Karpas-422 (cell line): ENCODE data around the gene TGFBI. TPM values are rescaled to one million over a fixed set of nuclear protein-coding genes. Genes with fewer than 3 reads are reported as not detected.

Experiments used
- DNase-seq: peaks from one replicate; pipeline ENCODE4 v3.0.0-alpha.2; 2015
- H2AFZ ChIP-seq: fragments of 200-600 bp; sonication (generic); 2 replicates; pipeline ENCODE4 v1.6.1; 2014; ENCODE audit warnings: antibody characterized with exemption, low read length, mixed read lengths
- H3K27ac ChIP-seq: fragments of 200-600 bp; sonication (generic); 2 replicates; pipeline ENCODE4 v1.5.1; 2014; ENCODE audit warnings: mild to moderate bottlenecking, low read length, moderate library complexity
- H3K27me3 ChIP-seq: fragments of 200-600 bp; sonication (generic); 2 replicates; pipeline ENCODE4 v1.6.1; 2014; ENCODE audit warnings: low read length, mixed read lengths
- H3K36me3 ChIP-seq: fragments of 200-600 bp; sonication (generic); 2 replicates; pipeline ENCODE4 v1.6.1; 2014; ENCODE audit warnings: low read length, mixed read lengths; ENCODE audit not compliant: insufficient read depth
- H3K4me1 ChIP-seq: fragments of 200-600 bp; sonication (generic); 2 replicates; pipeline ENCODE4 v1.6.1; 2014; ENCODE audit warnings: mild to moderate bottlenecking, low read length, mixed read lengths
- H3K4me2 ChIP-seq: fragments of 200-600 bp; sonication (generic); 2 replicates; pipeline ENCODE4 v1.6.1; 2014; ENCODE audit warnings: low read length, low read depth, mild to moderate bottlenecking; ENCODE audit not compliant: poor library complexity, severe bottlenecking
- H3K4me3 ChIP-seq: fragments of 200-600 bp; sonication (generic); 2 replicates; pipeline ENCODE4 v1.5.1; 2014; ENCODE audit warnings: mild to moderate bottlenecking, antibody characterized with exemption, low read length, mixed read lengths
- H3K79me2 ChIP-seq: fragments of 200-600 bp; sonication (generic); 2 replicates; pipeline ENCODE4 v1.6.1; 2014; ENCODE audit warnings: mild to moderate bottlenecking, low read length, mixed read lengths
- H3K9ac ChIP-seq: fragments of 200-600 bp; sonication (generic); 2 replicates; pipeline ENCODE4 v1.6.0; 2014; ENCODE audit warnings: low read length
- H3K9me2 ChIP-seq: fragments of 200-600 bp; sonication (generic), shearing (Covaris generic); replicated peaks from 2 replicates; pipeline ENCODE4 v1.6.0; 2014; ENCODE audit warnings: mild to moderate bottlenecking, low read length, moderate library complexity; ENCODE audit not compliant: insufficient read depth
- H3K9me3 ChIP-seq: fragments of 300-700, 200-600 bp; sonication (generic); 2 replicates; pipeline ENCODE4 v1.6.1; 2014; ENCODE audit warnings: low read length, mixed read lengths
- H4K20me1 ChIP-seq: fragments of 200-600 bp; sonication (generic); 2 replicates; pipeline ENCODE4 v1.6.1; 2014; ENCODE audit warnings: mild to moderate bottlenecking, antibody characterized with exemption, low read length, low read depth; ENCODE audit not compliant: insufficient read depth
- total RNA-seq: library from RNA; depleted of rRNA; stranded (reverse); fragments of >200 nt; shearing (Covaris generic); gene quantifications from 2 replicates; pipeline ENCODE4 v1.2.3, GENCODE V29; 2014; ENCODE audit warnings: low replicate concordance

The TGFBI gene
- total RNA-seq, 1 experiment from 2014 or later = not detected

- Histone ChIP-seq H3K27me3 (no peaks in the 10 kb centered on the region), H3K4me2 (no peak overlapping the region), H3K4me3 (no peak overlapping the region), H4K20me1 (no peaks in the 10 kb centered on the region), H3K79me2 (no peaks in the 10 kb centered on the region), H3K4me1 (no peaks in the 10 kb centered on the region), H2AFZ (no peak overlapping the region), H3K27ac (no peak overlapping the region), H3K9me3 (no peaks in the 10 kb centered on the region), H3K9me2 (no peaks in the 10 kb centered on the region), H3K36me3 (no peaks in the 10 kb centered on the region), H3K9ac (no peak overlapping the region)
- no peak for DNase-seq
Observed at GRCh38 chr5:135989686-135990085, 39.1 kb upstream of the TGFBI start.

- Histone ChIP-seq H3K4me3 (no peak overlapping the region), H3K27ac (no peak overlapping the region), H3K4me1 (no peaks in the 10 kb centered on the region), H3K4me2 (no peak overlapping the region), H3K9me2 (no peaks in the 10 kb centered on the region), H3K9me3 (no peaks in the 10 kb centered on the region), H2AFZ (no peak overlapping the region), H3K79me2 (no peaks in the 10 kb centered on the region), H3K27me3 (no peaks in the 10 kb centered on the region), H3K9ac (no peak overlapping the region), H3K36me3 (no peaks in the 10 kb centered on the region), H4K20me1 (no peaks in the 10 kb centered on the region)
- DNase-seq = no peak
Observed at GRCh38 chr5:135990528-135991255, 38.1 kb upstream of the TGFBI start.

GRCh38 chr5:135991429-135991828 is 37.4 kb upstream of the TGFBI start:
- Histone ChIP-seq H3K4me1 (no peaks in the 10 kb centered on the region), H3K27ac (no peak overlapping the region), H3K36me3 (no peaks in the 10 kb centered on the region), H3K9me2 (no peaks in the 10 kb centered on the region), H4K20me1 (no peaks in the 10 kb centered on the region), H3K9me3 (no peaks in the 10 kb centered on the region), H3K9ac (no peak overlapping the region), H2AFZ (no peak overlapping the region), H3K4me3 (no peak overlapping the region), H3K79me2 (no peaks in the 10 kb centered on the region), H3K4me2 (no peak overlapping the region), H3K27me3 (no peaks in the 10 kb centered on the region)
- DNase-seq = no peak

GRCh38 chr5:135993335-135993879 is 35.4 kb upstream of the TGFBI start:
- Histone ChIP-seq H3K27me3 (no peaks in the 10 kb centered on the region), H3K4me3 (no peak overlapping the region), H2AFZ (no peak overlapping the region), H4K20me1 (no peaks in the 10 kb centered on the region), H3K4me2 (no peak overlapping the region), H3K9me2 (no peaks in the 10 kb centered on the region), H3K79me2 (no peaks in the 10 kb centered on the region), H3K9ac (no peak overlapping the region), H3K9me3 (no peaks in the 10 kb centered on the region), H3K4me1 (no peaks in the 10 kb centered on the region), H3K27ac (no peak overlapping the region), H3K36me3 (no peaks in the 10 kb centered on the region)
- DNase-seq = no peak

GRCh38 chr5:135993880-135994636 is 34.7 kb upstream of the TGFBI start:
- Histone ChIP-seq H3K27me3 (no peaks in the 10 kb centered on the region), H3K9me2 (no peaks in the 10 kb centered on the region), H4K20me1 (no peaks in the 10 kb centered on the region), H3K4me2 (no peak overlapping the region), H3K9me3 (no peaks in the 10 kb centered on the region), H3K79me2 (no peaks in the 10 kb centered on the region), H3K9ac (no peak overlapping the region), H3K4me3 (no peak overlapping the region), H3K4me1 (no peaks in the 10 kb centered on the region), H3K27ac (no peak overlapping the region), H2AFZ (no peak overlapping the region), H3K36me3 (no peaks in the 10 kb centered on the region)
- DNase-seq = no peak

- H3K4me1 ChIP-seq = no peaks in the 10 kb centered on the region
- no peak overlapping the region for H3K4me3 ChIP-seq
- no peak for DNase-seq
- no peak overlapping the region for H2AFZ ChIP-seq
- H3K27me3 ChIP-seq = no peaks in the 10 kb centered on the region
- no peak overlapping the region for H3K27ac ChIP-seq
- no peaks in the 10 kb centered on the region for H3K9me2 ChIP-seq
- no peak overlapping the region for H3K9ac ChIP-seq
- no peaks in the 10 kb centered on the region for H3K79me2 ChIP-seq
- no peak overlapping the region for H3K4me2 ChIP-seq
- H4K20me1 ChIP-seq = no peaks in the 10 kb centered on the region
- H3K36me3 ChIP-seq = no peaks in the 10 kb centered on the region
- H3K9me3 ChIP-seq = no peaks in the 10 kb centered on the region
Observed at GRCh38 chr5:135995976-135996375, 32.8 kb upstream of the TGFBI start.

GRCh38 chr5:135996611-135997010 is 32.2 kb upstream of the TGFBI start:
- H3K9me2 ChIP-seq = no peaks in the 10 kb centered on the region
- no peak overlapping the region for H2AFZ ChIP-seq
- no peaks in the 10 kb centered on the region for H3K27me3 ChIP-seq
- no peak overlapping the region for H3K4me3 ChIP-seq
- no peak overlapping the region for H3K9ac ChIP-seq
- no peaks in the 10 kb centered on the region for H3K4me1 ChIP-seq
- no peaks in the 10 kb centered on the region for H3K79me2 ChIP-seq
- no peak overlapping the region for H3K4me2 ChIP-seq
- H3K9me3 ChIP-seq = no peaks in the 10 kb centered on the region
- H3K27ac ChIP-seq = no peak overlapping the region
- H4K20me1 ChIP-seq = no peaks in the 10 kb centered on the region
- no peak for DNase-seq
- H3K36me3 ChIP-seq = no peaks in the 10 kb centered on the region

GRCh38 chr5:135997673-135998335 is 31.0 kb upstream of the TGFBI start:
- Histone ChIP-seq H3K4me2 (no peak overlapping the region), H3K36me3 (no peaks in the 10 kb centered on the region), H3K9me3 (no peaks in the 10 kb centered on the region), H3K9me2 (no peaks in the 10 kb centered on the region), H3K27me3 (no peaks in the 10 kb centered on the region), H3K27ac (no peak overlapping the region), H3K4me3 (no peak overlapping the region), H3K79me2 (no peaks in the 10 kb centered on the region), H2AFZ (no peak overlapping the region), H3K9ac (no peak overlapping the region), H4K20me1 (no peaks in the 10 kb centered on the region), H3K4me1 (no peaks in the 10 kb centered on the region)
- DNase-seq = no peak
